Measurements from ENCODE around the gene SLC29A1.
"Not testable (repeated sequence)": the region's sequence is repeated elsewhere in the genome, so short reads cannot be mapped to it uniquely, and the experiment has no call there.

The SLC29A1 gene

DNA sequence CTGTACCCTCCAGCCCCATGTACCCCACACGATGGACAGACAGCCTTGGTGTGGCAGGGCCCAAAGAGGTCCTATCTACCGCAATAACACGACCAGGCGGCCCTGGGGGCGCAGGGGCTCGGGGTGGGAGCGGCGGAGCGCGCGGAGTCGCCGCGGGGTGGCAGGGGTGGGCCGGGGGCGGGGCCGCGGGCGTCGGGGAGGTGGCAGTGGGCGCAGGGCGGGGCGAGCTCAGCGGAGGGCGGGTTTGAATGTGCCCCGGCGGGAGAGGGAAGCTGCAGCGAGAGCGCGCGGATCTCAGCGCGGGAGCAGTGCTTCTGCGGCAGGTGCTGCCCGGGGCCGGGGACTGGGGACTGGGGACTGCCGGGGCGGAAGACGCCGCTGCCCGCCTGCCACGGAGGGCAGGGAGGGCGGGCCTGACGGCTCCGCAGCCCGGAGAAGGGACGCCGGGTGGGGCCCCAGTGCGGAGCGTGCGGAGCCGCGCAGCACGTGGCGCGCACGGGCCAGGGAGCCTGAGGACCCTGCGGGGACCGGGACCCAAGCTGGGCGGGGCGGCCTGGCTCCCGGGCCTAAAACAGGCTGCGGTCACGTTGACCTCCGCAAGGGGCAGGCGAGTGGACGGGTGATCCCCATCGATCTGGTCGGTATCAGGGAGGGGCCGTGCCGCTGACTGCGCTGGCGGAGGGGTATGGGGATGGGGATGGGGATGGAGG lies at the start of gene SLC29A1:
TSS of gene SLC29A1 (plus strand) at position 277 of the 710 bp plus-strand sequence. CDS start 3,719 bp downstream, outside the sequence.
- DNase-seq = peak; percentile 85

GRCh38 chr6:44176130-44176761 lies 47.1 kb upstream of the SLC29A1 start:
- no peak for DNase-seq

- DNase-seq = no peak
Measured at GRCh38 chr6:44176762-44177509, 46.5 kb upstream of the SLC29A1 start.

DNA sequence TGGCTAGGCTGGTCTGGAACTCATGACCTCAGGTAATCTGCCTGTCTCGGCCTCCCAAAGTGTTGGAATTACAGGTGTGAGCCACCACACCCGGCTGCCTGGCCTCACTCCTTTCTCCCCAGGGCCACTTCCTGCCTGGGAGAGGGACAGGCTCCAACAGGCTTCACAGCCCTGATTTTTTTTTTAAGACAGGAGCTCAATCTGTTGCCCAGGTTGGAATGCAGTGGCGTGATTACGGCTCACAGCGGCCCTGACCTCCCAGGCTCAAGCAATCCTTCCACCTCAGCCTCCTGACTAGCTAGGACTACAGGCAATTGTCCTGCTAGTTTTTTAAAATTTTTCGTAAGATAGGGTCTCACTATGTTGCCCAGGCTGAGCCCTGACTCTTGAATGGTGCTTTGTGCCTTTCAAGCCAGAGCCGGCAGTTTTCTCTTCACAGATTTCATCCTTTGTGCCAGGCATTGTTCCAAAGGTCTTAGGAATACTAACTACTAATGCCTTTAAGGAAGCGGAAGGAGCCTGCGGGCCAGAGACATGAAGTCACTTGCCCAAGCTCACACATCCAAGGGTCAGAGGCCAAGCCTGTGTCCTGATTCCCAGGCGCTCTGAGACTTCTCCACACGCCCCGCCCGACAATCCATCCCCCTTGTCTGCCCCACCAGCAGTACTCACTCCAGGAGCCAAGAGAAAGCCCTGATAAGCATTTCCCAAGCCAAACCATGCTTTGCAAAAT lies 45.5 kb upstream of the SLC29A1 start:
- no peak for DNase-seq

GRCh38 chr6:44178424-44179071 lies 44.8 kb upstream of the SLC29A1 start:
- DNase-seq = no peak

DNA sequence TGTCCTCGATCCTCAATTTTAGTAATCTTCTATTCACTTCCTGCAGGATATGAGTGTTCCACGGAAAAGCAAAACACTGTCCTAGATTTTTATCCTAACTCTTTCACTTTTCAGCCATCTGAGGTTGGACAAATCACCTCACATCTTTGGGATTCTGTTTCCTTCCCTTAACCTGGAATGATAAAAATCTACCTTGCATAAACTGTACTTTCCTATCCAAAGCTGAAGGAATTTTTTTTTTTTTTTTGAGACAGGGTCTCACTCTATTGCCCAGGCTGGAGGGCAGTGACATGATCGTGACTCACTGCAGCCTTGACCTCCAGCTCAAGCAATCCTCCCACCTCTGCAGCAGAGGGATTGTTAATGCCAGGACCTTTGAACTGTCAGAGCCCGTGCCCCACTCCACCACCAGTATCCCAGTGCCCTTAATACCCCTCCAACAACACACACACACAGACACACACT lies 44.3 kb upstream of the SLC29A1 start:
- DNase-seq = no peak

GRCh38 chr6:44179648-44180047 lies 43.7 kb upstream of the SLC29A1 start:
- DNase-seq = no peak

- no peak for DNase-seq
Measured at GRCh38 chr6:44180406-44180805, 43.0 kb upstream of the SLC29A1 start.

- DNase-seq = no peak
Measured at GRCh38 chr6:44180886-44181285, 42.5 kb upstream of the SLC29A1 start.

GRCh38 chr6:44181784-44182183 lies 41.6 kb upstream of the SLC29A1 start:
- not testable (repeated sequence) for DNase-seq

DNA sequence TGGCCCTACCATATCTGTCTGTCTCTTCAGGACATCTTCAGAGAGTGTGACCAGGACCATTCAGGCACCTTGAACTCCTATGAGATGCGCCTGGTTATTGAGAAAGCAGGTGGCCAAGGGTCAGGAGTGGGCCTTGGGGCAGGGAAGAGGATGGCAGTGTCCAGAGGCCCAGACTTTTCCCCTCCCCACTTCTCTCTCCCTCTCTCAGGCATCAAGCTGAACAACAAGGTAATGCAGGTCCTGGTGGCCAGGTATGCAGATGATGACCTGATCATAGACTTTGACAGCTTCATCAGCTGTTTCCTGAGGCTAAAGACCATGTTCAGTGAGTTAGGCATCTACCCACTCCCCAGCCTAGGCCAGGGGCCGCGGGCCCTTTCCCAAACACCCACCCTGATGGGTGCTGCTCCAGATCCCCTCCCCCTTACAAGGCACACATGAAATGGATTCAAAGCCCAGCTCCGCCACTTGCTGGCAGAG lies 40.4 kb upstream of the SLC29A1 start:
- DNase-seq = no peak

- no peak for DNase-seq
Measured at GRCh38 chr6:44183783-44184182, 39.6 kb upstream of the SLC29A1 start.

- not testable (repeated sequence) for DNase-seq
Measured at GRCh38 chr6:44185356-44185755, 38.0 kb upstream of the SLC29A1 start.

DNA sequence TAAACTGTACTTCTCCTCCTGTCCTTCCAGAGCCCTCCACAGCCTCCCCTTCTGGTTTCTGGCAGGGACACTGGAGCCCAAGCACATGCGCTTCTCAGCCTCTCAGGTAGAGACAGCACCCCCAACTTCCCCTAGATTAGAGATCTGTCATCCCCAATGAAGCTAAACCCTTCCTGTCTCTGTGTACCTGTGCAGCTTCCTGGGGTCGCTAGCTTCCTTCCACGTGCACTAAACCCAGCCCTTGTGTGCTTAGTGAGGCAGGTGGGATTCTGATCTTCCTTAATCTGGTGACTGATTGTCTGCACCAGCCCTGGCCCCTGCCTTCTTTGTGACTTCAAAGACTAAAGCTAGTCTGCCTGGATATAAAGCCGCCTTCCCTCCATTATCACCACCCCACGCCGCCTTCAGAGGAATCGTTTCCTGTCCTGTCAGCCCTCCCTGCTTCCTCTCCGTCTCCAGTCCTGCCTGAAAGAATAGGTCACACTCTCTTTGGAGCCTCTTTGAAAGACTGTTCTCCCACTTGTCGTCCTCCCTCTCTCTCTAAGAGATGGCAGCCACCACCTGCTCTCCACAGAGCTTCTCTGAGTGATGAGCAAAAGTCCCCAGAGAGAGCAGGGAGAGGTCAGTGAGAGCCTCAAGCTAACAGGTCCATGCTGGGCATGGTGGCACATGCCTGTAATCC lies 37.3 kb upstream of the SLC29A1 start:
- DNase-seq = no peak

DNA sequence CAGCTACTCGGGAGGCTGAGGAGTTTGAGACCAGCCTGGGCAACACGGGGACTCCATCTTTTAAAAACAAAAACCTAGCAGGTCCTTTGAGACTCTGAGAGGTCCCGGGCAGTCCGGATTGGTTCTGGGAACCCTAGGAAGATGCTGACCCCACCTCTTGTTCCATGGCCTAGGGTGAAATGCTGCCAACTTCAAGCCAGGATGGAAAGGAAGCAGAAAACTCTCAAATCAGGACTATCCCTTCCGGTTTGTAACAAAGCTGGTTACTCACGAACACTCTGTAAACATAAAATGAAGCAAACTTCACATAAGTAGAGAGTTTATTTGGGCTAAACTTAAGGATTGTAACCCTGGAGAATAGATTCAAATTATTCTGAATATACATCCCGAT lies 36.8 kb upstream of the SLC29A1 start:
- no peak for DNase-seq

- no peak for DNase-seq
Measured at GRCh38 chr6:44188819-44189218, 34.6 kb upstream of the SLC29A1 start.

DNA sequence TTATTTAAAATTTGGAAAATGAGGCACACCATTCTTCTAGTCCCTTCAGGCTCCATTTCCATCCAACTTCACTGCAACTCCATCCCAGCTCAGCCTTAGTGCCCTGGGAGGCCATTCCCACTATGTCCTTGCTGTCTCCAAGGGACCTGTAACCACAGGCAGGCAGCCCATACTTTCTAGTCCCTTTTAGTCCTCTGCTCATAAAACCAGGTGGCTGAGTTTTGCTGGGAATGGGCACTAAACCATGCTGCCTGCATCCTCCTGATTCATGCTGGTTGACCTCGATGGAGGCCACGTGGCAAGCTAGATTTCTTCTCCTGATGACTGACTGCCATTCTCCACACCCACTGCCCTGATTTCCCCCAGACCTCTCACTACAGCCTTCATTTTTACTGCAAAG lies 34.1 kb upstream of the SLC29A1 start:
- no peak for DNase-seq

DNA sequence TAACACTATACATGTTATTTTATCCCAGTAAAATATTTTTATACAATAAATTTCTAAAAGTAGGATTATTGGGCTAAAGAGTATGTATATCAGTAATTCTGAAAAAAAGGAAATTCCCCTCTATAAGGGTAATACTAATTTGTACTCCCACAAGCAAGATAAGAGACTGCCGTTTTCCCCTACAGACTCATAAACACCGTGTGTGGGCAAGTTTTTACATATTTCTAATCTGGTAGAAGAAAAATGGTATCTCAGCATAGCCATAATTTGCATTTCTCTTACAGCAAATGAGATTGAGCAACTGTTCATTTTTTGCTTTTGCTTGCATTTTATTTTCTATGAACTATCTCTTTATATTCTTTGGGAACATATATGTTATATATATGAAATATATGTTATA lies 32.7 kb upstream of the SLC29A1 start:
- peak; percentile 36 for DNase-seq

DNA sequence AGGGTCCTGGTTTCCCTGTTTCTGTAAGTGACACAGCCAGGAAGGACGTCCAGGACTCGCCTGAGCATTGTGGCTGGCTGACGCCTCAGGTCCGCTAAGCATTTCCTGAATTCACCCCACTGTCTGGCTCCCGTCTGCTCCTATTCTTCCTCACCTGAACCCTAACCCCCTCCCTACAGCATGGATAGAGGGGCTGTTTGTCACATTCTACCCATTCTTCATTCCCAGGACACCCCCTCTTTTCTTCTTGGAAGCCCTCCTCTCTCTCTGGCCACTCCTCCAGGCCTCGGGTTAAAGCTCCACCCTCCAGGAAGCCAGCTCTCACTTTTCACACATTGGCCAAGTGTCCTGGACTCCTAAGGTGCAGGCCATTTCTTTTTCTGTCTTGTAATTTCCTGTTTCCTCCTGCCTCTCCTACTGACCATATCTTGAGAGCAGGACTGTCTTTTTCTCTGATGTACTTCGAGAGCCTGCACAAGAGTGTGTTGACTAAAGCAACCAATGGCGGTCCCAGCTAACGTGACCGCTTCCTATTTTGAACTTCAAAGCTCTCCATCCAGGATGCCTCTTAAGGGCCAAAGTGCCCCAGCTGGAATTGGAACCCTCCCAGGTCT lies 30.9 kb upstream of the SLC29A1 start:
- DNase-seq = no peak

GRCh38 chr6:44193307-44193910 lies 30.0 kb upstream of the SLC29A1 start:
- DNase-seq = no peak

DNA sequence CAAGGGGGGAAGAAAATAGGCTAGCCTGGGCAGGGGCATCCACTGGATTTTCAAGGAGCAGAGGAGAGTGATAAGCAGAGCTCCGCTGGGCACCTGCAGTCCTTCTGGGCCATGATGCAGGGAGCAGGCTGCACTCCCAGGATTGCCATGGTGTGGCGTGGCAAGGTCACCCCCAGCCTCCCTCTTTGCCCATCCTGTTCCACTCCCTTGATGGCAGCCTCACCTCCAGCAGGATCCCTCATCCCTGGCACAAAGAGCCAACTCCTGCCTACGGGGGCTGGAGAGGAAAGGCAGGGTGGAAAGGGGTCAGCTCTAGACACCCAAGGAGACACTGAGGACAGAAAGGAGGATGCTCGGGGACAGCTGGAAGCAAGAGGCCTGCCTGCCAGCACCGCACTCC lies 29.1 kb upstream of the SLC29A1 start:
- DNase-seq = no peak
